Neuronal stem cell (in vitro differentiated cells): Measurements from ENCODE around the gene ADAMTS4. TPM values are rescaled to one million over a fixed set of nuclear protein-coding genes. Genes with fewer than 3 reads are reported as not detected.
A peak's percentile ranks its signal among the peaks of the same experiment; 100 is the strongest.

Source experiments
- DNase-seq: peaks from one replicate; pipeline ENCODE4 v3.0.0-alpha.2; 2013; ENCODE audit warnings: low spot score
- H2AFZ ChIP-seq: one replicate; pipeline ENCODE4 v1.6.1; 2013; ENCODE audit warnings: mild to moderate bottlenecking, low read length, inconsistent platforms
- H2AK5ac ChIP-seq: 2 replicates; pipeline ENCODE4 v1.6.1; 2013; ENCODE audit warnings: low read depth, mild to moderate bottlenecking, inconsistent platforms, low read length, moderate library complexity, mixed read lengths
- H2BK120ac ChIP-seq: 2 replicates; pipeline ENCODE4 v1.6.1; 2013; ENCODE audit warnings: low read depth, mild to moderate bottlenecking, inconsistent platforms, low read length, moderate library complexity, mixed read lengths
- H2BK12ac ChIP-seq: one replicate; pipeline ENCODE4 v1.6.1; 2013; ENCODE audit warnings: low read length, inconsistent platforms
- H2BK15ac ChIP-seq: 2 replicates; pipeline ENCODE4 v1.6.1; 2013; ENCODE audit warnings: mild to moderate bottlenecking, low read length, inconsistent platforms, mixed read lengths
- H2BK5ac ChIP-seq: one replicate; pipeline ENCODE4 v1.6.1; 2013; ENCODE audit warnings: inconsistent platforms, mild to moderate bottlenecking, low read length, moderate library complexity
- H3K14ac ChIP-seq: one replicate; pipeline ENCODE4 v1.6.1; 2013; ENCODE audit warnings: low read length, inconsistent platforms
- H3K18ac ChIP-seq: 2 replicates; pipeline ENCODE4 v1.6.1; 2013; ENCODE audit warnings: low read length, inconsistent platforms
- H3K23ac ChIP-seq: 2 replicates; pipeline ENCODE4 v1.6.1; 2013; ENCODE audit warnings: low read depth, mild to moderate bottlenecking, mixed read lengths, low read length, inconsistent platforms; ENCODE audit not compliant: poor library complexity
- H3K27ac ChIP-seq: replicated peaks from 3 replicates; pipeline ENCODE4 v1.5.1; 2013; ENCODE audit warnings: low read length, inconsistent platforms
- H3K27me3 ChIP-seq, 3 experiments: 2 replicates each; pipeline ENCODE4 v1.6.1; 2013; ENCODE audit warnings: low read length in 3 of 3, mild to moderate bottlenecking in 2 of 3, inconsistent platforms in 1 of 3, low read depth in 1 of 3, mixed read lengths in 1 of 3, moderate library complexity in 1 of 3; ENCODE audit not compliant: control insufficient read depth in 3 of 3, insufficient read depth in 3 of 3
- H3K36me3 ChIP-seq, 2 donors: replicated peaks in 1 of 2; 2 replicates each; pipeline ENCODE4 v1.6.1; 2013; ENCODE audit warnings: low read length in 2 of 2; ENCODE audit not compliant: control insufficient read depth in 2 of 2, insufficient read depth in 2 of 2
- H3K4ac ChIP-seq: 2 replicates; pipeline ENCODE4 v1.6.1; 2013; ENCODE audit warnings: inconsistent platforms, mild to moderate bottlenecking, low read length, moderate library complexity
- H3K4me1 ChIP-seq, 2 donors: 1 replicate in 1 of 2; 2 replicates in 1 of 2; pipeline ENCODE4 v1.6.1; 2013; ENCODE audit warnings: low read length in 2 of 2, low read depth in 1 of 2; ENCODE audit not compliant: control insufficient read depth in 2 of 2, insufficient read depth in 1 of 2
- H3K4me2 ChIP-seq: one replicate; pipeline ENCODE4 v1.6.1; 2013; ENCODE audit warnings: mild to moderate bottlenecking, low read length, inconsistent platforms; ENCODE audit not compliant: insufficient read depth, poor library complexity, severe bottlenecking
- H3K4me3 ChIP-seq, 2 donors: 2 replicates each; pipeline ENCODE4 v1.5.1; 2013; ENCODE audit warnings: low read length in 2 of 2, mild to moderate bottlenecking in 2 of 2, inconsistent platforms in 1 of 2, moderate library complexity in 1 of 2
- H3K79me1 ChIP-seq: one replicate; pipeline ENCODE4 v1.6.1; 2013; ENCODE audit warnings: low read depth, mild to moderate bottlenecking, inconsistent platforms, low read length, moderate library complexity
- H3K9ac ChIP-seq: one replicate; pipeline ENCODE4 v1.6.1; 2013; ENCODE audit warnings: mild to moderate bottlenecking, low read depth, low read length, inconsistent platforms; ENCODE audit not compliant: poor library complexity
- H3K9me3 ChIP-seq, 2 donors: replicated peaks in 1 of 2; 2 replicates each; pipeline versions ENCODE3 to v1.6.1; 2013; ENCODE audit warnings: low read length in 2 of 2, mild to moderate bottlenecking in 2 of 2, inconsistent platforms in 1 of 2, low read depth in 1 of 2, mixed read lengths in 1 of 2, moderate library complexity in 1 of 2; ENCODE audit not compliant: control insufficient read depth in 2 of 2, insufficient read depth in 1 of 2
- H4K8ac ChIP-seq: one replicate; pipeline ENCODE4 v1.6.1; 2013; ENCODE audit warnings: low read depth, mild to moderate bottlenecking, inconsistent platforms, low read length, moderate library complexity
- H4K91ac ChIP-seq: one replicate; pipeline ENCODE4 v1.6.1; 2013; ENCODE audit warnings: low read length, low read depth, mild to moderate bottlenecking, inconsistent platforms; ENCODE audit not compliant: poor library complexity
- WGBS, 2 donors: extraction: QIAGEN DNeasy Blood & Tissue Kit; methylation state at CpG; one replicate each; pipeline ENCODE4 v1.1.7; 2013; ENCODE audit warnings: missing lambda C conversion rate in 2 of 2, mixed read lengths in 1 of 2; ENCODE audit not compliant: insufficient read length in 2 of 2, insufficient replicate concordance in 1 of 2; ENCODE audit errors: extremely low coverage in 2 of 2; 5-methylcytosine and 5-hydroxymethylcytosine counted together
- polyA plus RNA-seq, 2 experiments: library from polyadenylated mRNA; stranded (reverse); fragments of 200-250 nt; gene quantifications; one replicate each; pipeline ENCODE4 v1.2.3, GENCODE V29; 2013

ADAMTS4 gene, protein sequence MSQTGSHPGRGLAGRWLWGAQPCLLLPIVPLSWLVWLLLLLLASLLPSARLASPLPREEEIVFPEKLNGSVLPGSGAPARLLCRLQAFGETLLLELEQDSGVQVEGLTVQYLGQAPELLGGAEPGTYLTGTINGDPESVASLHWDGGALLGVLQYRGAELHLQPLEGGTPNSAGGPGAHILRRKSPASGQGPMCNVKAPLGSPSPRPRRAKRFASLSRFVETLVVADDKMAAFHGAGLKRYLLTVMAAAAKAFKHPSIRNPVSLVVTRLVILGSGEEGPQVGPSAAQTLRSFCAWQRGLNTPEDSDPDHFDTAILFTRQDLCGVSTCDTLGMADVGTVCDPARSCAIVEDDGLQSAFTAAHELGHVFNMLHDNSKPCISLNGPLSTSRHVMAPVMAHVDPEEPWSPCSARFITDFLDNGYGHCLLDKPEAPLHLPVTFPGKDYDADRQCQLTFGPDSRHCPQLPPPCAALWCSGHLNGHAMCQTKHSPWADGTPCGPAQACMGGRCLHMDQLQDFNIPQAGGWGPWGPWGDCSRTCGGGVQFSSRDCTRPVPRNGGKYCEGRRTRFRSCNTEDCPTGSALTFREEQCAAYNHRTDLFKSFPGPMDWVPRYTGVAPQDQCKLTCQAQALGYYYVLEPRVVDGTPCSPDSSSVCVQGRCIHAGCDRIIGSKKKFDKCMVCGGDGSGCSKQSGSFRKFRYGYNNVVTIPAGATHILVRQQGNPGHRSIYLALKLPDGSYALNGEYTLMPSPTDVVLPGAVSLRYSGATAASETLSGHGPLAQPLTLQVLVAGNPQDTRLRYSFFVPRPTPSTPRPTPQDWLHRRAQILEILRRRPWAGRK
- 1.6 TPM for polyA plus RNA-seq (2013, experiment 1 of 2)
- polyA plus RNA-seq (2013, experiment 2 of 2), result 1.7 TPM

DNA sequence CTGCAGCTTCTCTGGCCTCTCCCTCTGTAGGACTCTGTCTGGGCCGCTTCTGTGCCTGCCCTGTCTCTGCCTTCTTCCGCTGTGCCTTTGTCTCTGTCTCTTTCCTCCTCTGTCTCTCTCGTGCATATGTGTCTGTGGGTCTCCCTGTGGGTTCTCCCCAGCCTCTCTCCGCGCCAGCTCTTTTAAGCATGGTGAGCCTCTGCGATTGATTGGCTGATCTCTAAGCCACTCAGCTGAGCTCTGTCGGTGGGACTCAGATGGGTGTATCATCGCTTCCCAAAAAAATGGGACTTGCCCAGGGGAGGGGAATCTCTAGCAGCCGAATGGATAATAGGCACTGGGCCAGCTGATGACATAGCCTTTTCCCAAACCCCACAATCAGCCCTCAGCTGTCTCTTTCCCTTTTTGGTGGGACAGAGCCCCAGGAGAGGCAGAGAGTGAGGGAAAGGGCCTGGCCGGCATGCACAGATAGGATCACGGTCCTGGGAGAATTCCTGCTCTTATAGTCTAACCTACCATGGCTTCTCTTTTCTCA, at the start of gene ADAMTS4:
ADAMTS4 (minus strand) TSS at position 158 of the 535 bp plus-strand sequence. CDS start 427 bp downstream, outside the sequence.
- H3K27me3 ChIP-seq, result no peaks in the 10 kb centered on the region
- H3K4me3 ChIP-seq, result no peak within 1 kb of the TSS
- H3K9ac ChIP-seq, result no peak within 1 kb of the TSS
- peak within 1 kb of the TSS; percentile 88 for H2AK5ac ChIP-seq
- H3K4me2 ChIP-seq, result peak within 1 kb of the TSS; percentile 71
- H3K4me1 ChIP-seq, result peaks cover 30 to 51% of the 10 kb centered on the region in 2 donors
- no CpG with 5 or more reads among the region's 11 CpGs for WGBS, 2 donors
- peak within 1 kb of the TSS; percentile 30 for H2BK5ac ChIP-seq
- peak within 1 kb of the TSS; percentile 58 for H3K4ac ChIP-seq
- H2BK15ac ChIP-seq, result peak within 1 kb of the TSS; percentile 59
- peak within 1 kb of the TSS; percentile 90 for H2AFZ ChIP-seq
- peaks cover 0 to 8% of the 10 kb centered on the region in 2 donors for H3K36me3 ChIP-seq
- peak within 1 kb of the TSS; percentile 92 for H3K18ac ChIP-seq
- H2BK120ac ChIP-seq, result peak within 1 kb of the TSS; percentile 29
- H3K14ac ChIP-seq, result peak within 1 kb of the TSS; percentile 50
- no peak within 1 kb of the TSS for H3K27ac ChIP-seq
- H2BK12ac ChIP-seq, result peak within 1 kb of the TSS; percentile 70
- H4K8ac ChIP-seq, result no peak within 1 kb of the TSS
- no peak for DNase-seq
- H3K79me1 ChIP-seq, result no peaks in the 10 kb centered on the region
- H3K23ac ChIP-seq, result no peak within 1 kb of the TSS
- no peaks in the 10 kb centered on the region for H3K9me3 ChIP-seq
- no peak within 1 kb of the TSS for H4K91ac ChIP-seq

DNA sequence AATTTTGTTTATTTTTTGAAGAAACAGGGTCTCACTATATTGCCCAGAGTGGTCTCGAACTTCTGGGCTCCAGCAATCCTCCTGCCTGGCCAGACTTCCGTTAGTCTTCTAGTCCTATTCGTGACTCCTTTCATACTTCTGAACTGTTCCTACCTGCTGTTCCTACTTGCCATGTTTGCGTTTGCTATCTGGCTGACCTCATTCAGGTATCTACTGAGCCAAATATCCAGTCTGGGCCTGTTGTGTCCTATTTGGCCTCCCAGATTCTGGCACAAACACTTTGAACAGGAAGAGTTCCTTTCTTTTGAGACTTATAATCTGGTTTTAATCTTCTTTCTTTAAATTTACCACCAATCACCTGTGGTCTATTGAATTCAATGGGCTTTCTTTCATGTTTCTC, 46.0 kb upstream of the ADAMTS4 start:
- no peak for DNase-seq
- H4K91ac ChIP-seq, result no peak overlapping the region
- H2AK5ac ChIP-seq, result no peak overlapping the region
- no peak overlapping the region for H2BK12ac ChIP-seq
- no peak overlapping the region for H3K4me3 ChIP-seq
- no peak overlapping the region for H3K27ac ChIP-seq
- no peaks in the 10 kb centered on the region for H3K79me1 ChIP-seq
- H3K4me2 ChIP-seq, result no peak overlapping the region
- H3K9me3 ChIP-seq, result no peaks in the 10 kb centered on the region
- H2BK120ac ChIP-seq, result no peak overlapping the region
- H2BK5ac ChIP-seq, result no peak overlapping the region
- H3K18ac ChIP-seq, result no peak overlapping the region
- H3K36me3 ChIP-seq, result no peaks in the 10 kb centered on the region
- WGBS, 2 donors, result no CpG with 5 or more reads among the region's 4 CpGs
- H3K14ac ChIP-seq, result no peak overlapping the region
- no peak overlapping the region for H3K4ac ChIP-seq
- no peak overlapping the region for H2BK15ac ChIP-seq
- H2AFZ ChIP-seq, result no peak overlapping the region
- H3K4me1 ChIP-seq, result peaks cover 7 to 9% of the 10 kb centered on the region in 2 donors
- peaks cover 0 to 5% (median 0%) of the 10 kb centered on the region in 3 experiments for H3K27me3 ChIP-seq
- H4K8ac ChIP-seq, result no peak overlapping the region
- no peak overlapping the region for H3K9ac ChIP-seq
- H3K23ac ChIP-seq, result no peak overlapping the region

- Histone ChIP-seq H2BK12ac (no peak overlapping the region), H3K27ac (no peak overlapping the region), H2BK15ac (no peak overlapping the region), H3K79me1 (no peaks in the 10 kb centered on the region), H3K36me3 (no peaks in the 10 kb centered on the region), H2BK5ac (no peak overlapping the region), H3K4ac (no peak overlapping the region), H3K9ac (no peak overlapping the region), H3K4me1 (peaks cover 7 to 10% of the 10 kb centered on the region in 2 donors), H3K23ac (no peak overlapping the region), H2AK5ac (no peak overlapping the region), H4K8ac (no peak overlapping the region), H3K27me3 (peaks cover 0 to 5% (median 0%) of the 10 kb centered on the region in 3 experiments), H3K14ac (no peak overlapping the region), H4K91ac (no peak overlapping the region), H2BK120ac (no peak overlapping the region), H3K4me2 (no peak overlapping the region), H3K9me3 (no peaks in the 10 kb centered on the region), H3K4me3 (no peak overlapping the region), H2AFZ (no peak overlapping the region), H3K18ac (no peak overlapping the region)
- DNase-seq, result no peak
- WGBS, 2 donors, result no CpG with 5 or more reads among the region's 2 CpGs
These were observed 43.5 kb upstream of the ADAMTS4 start for GRCh38 chr1:161242313-161242712.
